ENCODE results near the gene HMGB1. TPM values are rescaled to one million over a fixed set of nuclear protein-coding genes. Genes with fewer than 3 reads are reported as not detected.

The HMGB1 gene
- total and polyA plus RNA-seq, 2 of the 4 experiments (the other 2 are of a cell fraction) = 185 to 276 TPM

DNA sequence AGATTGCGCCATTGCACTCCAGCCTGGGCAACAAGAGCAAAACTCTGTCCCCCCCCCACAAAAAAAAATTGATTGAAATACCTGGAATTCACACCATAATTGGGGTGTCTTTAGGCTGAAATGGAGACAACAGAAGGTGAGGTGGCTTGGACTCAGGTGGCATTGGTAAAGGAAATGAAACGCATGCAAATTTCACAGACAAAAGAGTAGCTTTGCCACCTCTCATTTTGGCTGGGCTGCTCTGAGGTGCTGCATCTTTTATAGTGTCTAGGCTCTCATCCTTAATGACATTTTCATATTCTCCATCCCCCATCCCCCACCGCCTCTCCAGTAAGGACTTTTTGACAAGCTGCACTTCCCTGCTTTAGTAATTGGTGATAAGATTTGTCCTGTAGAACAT is 36.5 kb downstream of the HMGB1 start:
- no peak for DNase-seq
- Histone ChIP-seq H4K91ac (ENCODE audit: insufficient read depth, low read depth, low read length) (no peak overlapping the region), H3K23ac (ENCODE audit: low read depth, low read length) (no peak overlapping the region), H4K8ac (ENCODE audit: low read depth in 2 of 2, low read length in 2 of 2) (peak overlapping the region in 1 of 2 experiments; percentile 12; a peak in 1 of 4 replicates), H2BK5ac (ENCODE audit: low read depth, low read length, poor library complexity, severe bottlenecking) (no peak overlapping the region), H3K18ac (ENCODE audit: low read depth, low read length) (no peak overlapping the region), H3K36me3 (ENCODE audit: control insufficient read depth, insufficient read depth, low read length) (no peaks in the 10 kb centered on the region), H3K9ac (ENCODE audit: low read depth, low read length) (no peak overlapping the region), H2BK20ac (ENCODE audit: low read depth, low read length) (peak overlapping the region; percentile 22; the same call in 1 of the 2 replicates), H3K9me1 (ENCODE audit: insufficient read depth, low read length) (peaks cover 6% of the 10 kb centered on the region), H2AFZ (replicated peaks; ENCODE audit: low read length, poor library complexity) (no peak overlapping the region), H2BK120ac (ENCODE audit: low read depth, low read length) (peak overlapping the region; percentile 30; the same call in 1 of the 2 replicates), H3K56ac (ENCODE audit: extremely low read depth, insufficient read depth, low read length) (no peak overlapping the region), H3K4me3 (ENCODE audit: insufficient read depth, low read depth, low read length) (no peak overlapping the region), H3K27ac (ENCODE audit: insufficient read depth, low read length) (no peak overlapping the region), H3K9me3 (ENCODE audit: control insufficient read depth, insufficient read depth, low read length) (no peaks in the 10 kb centered on the region), H3K4me1 (ENCODE audit: control insufficient read depth, insufficient read depth, low read length) (peaks cover 3% of the 10 kb centered on the region), H3K4me2 (ENCODE audit: low read depth, low read length) (no peak overlapping the region), H2AK9ac (replicated peaks; ENCODE audit: low read depth, low read length, poor library complexity) (no peak overlapping the region), H3K27me3 (ENCODE audit: control insufficient read depth, insufficient read depth, low read length) (no peaks in the 10 kb centered on the region), H3K79me1 (ENCODE audit: low read depth in 1 of 2, low read length in 2 of 2) (no peaks in the 10 kb centered on the region), H4K5ac (ENCODE audit: low read depth, low read length) (no peak overlapping the region), H4K20me1 (ENCODE audit: insufficient read depth, low read length) (no peaks in the 10 kb centered on the region), H3K14ac (replicated peaks; ENCODE audit: low read depth, low read length) (no peak overlapping the region), H2AK5ac (ENCODE audit: low read depth, low read length) (peak overlapping the region; percentile 32), H3K4ac (ENCODE audit: low read depth, low read length) (peak overlapping the region; percentile 17; the same call in 1 of the 2 replicates), H2BK15ac (ENCODE audit: low read depth, low read length) (peak overlapping the region; percentile 51; the same call in 2 of the 3 replicates)
- BruUV-seq (replicated peaks) = no TSS peak
- CTCF ChIA-PET = interaction anchor here (1.2 kb wide), 1 partner anchor 33 kb away, joined by 10 read pairs; no protein-coding TSS in a partner anchor
- POLR2A ChIA-PET (ENCODE audit: unreplicated experiment) = no interaction called here
- ATAC-seq (ENCODE audit: low read depth) = no peak
- in situ Hi-C loops (cut with MboI; ENCODE audit: low sequenced_read_pairs) (no loop called here), intact Hi-C loops (cut with micrococcal nuclease) (no loop called here), dilution Hi-C loops (cut with HindIII; ENCODE audit: low sequenced_read_pairs, unreplicated experiment) (no loop called here)
- TF ChIP-seq FOS (IDR thresholded peaks at IDR 0.05; ENCODE audit: low read depth, low read length) = no peak
- no peak for TF ChIP-seq SMC3 (IDR thresholded peaks at IDR 0.05; ENCODE audit: low read depth, low read length)
- no peak for TF ChIP-seq CEBPB (IDR thresholded peaks at IDR 0.05; ENCODE audit: low read depth, low read length)
- TF ChIP-seq RFX5 (IDR thresholded peaks at IDR 0.05; ENCODE audit: low read depth, low read length) = no peak
- no peak for TF ChIP-seq MXI1 (IDR thresholded peaks at IDR 0.05; ENCODE audit: borderline replicate concordance, low read depth, low read length)
- TF ChIP-seq RCOR1 (IDR thresholded peaks at IDR 0.05; ENCODE audit: insufficient replicate concordance, low read length) = no peak
- TF ChIP-seq, protein P1, sequence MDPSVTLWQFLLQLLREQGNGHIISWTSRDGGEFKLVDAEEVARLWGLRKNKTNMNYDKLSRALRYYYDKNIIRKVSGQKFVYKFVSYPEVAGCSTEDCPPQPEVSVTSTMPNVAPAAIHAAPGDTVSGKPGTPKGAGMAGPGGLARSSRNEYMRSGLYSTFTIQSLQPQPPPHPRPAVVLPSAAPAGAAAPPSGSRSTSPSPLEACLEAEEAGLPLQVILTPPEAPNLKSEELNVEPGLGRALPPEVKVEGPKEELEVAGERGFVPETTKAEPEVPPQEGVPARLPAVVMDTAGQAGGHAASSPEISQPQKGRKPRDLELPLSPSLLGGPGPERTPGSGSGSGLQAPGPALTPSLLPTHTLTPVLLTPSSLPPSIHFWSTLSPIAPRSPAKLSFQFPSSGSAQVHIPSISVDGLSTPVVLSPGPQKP (IDR thresholded peaks at IDR 0.05; ENCODE audit: borderline replicate concordance, low read depth, low read length) = no peak
- TF ChIP-seq, protein P2, sequence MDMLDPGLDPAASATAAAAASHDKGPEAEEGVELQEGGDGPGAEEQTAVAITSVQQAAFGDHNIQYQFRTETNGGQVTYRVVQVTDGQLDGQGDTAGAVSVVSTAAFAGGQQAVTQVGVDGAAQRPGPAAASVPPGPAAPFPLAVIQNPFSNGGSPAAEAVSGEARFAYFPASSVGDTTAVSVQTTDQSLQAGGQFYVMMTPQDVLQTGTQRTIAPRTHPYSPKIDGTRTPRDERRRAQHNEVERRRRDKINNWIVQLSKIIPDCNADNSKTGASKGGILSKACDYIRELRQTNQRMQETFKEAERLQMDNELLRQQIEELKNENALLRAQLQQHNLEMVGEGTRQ (IDR thresholded peaks at IDR 0.05; ENCODE audit: low read depth, low read length) = no peak
- no peak for TF ChIP-seq CHD1 (IDR thresholded peaks at IDR 0.05; ENCODE audit: low read depth, low read length)
- no peak for TF ChIP-seq RAD21 (IDR thresholded peaks at IDR 0.05; ENCODE audit: low read length)
- TF ChIP-seq, protein P3, sequence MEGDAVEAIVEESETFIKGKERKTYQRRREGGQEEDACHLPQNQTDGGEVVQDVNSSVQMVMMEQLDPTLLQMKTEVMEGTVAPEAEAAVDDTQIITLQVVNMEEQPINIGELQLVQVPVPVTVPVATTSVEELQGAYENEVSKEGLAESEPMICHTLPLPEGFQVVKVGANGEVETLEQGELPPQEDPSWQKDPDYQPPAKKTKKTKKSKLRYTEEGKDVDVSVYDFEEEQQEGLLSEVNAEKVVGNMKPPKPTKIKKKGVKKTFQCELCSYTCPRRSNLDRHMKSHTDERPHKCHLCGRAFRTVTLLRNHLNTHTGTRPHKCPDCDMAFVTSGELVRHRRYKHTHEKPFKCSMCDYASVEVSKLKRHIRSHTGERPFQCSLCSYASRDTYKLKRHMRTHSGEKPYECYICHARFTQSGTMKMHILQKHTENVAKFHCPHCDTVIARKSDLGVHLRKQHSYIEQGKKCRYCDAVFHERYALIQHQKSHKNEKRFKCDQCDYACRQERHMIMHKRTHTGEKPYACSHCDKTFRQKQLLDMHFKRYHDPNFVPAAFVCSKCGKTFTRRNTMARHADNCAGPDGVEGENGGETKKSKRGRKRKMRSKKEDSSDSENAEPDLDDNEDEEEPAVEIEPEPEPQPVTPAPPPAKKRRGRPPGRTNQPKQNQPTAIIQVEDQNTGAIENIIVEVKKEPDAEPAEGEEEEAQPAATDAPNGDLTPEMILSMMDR (conservative IDR thresholded peaks at IDR 0.05; ENCODE audit: low read depth, low read length) = no peak
- no peak for TF ChIP-seq POLR2A (IDR thresholded peaks at IDR 0.05; ENCODE audit: low read depth, low read length)
- TF ChIP-seq MAFK (IDR thresholded peaks at IDR 0.05; ENCODE audit: low read depth, low read length) = no peak
- TF ChIP-seq MAZ (IDR thresholded peaks at IDR 0.05; ENCODE audit: borderline replicate concordance, low read depth, low read length) = no peak
- TF ChIP-seq NFE2L2 (IDR thresholded peaks at IDR 0.05; ENCODE audit: low read depth, low read length) = no peak
- no peak for TF ChIP-seq BHLHE40 (IDR thresholded peaks at IDR 0.05; ENCODE audit: low read depth, low read length)
- WGBS, 2 experiments (ENCODE audit: extremely low coverage in 2 of 2, insufficient read length in 1 of 2) = no CpG with 5 or more reads among the region's 3 CpGs
